Ecto neural progenitor cell (in vitro differentiated cells): Measurements from ENCODE around the gene MAPK8.
"Not testable (repeated sequence)": the region's sequence is repeated elsewhere in the genome, so short reads cannot be mapped to it uniquely, and the experiment has no call there.

Experiments
- DNase-seq: peaks from one replicate; pipeline ENCODE4 v3.0.0-alpha.2; 2018; ENCODE audit warnings: low spot score

MAPK8 gene

DNA sequence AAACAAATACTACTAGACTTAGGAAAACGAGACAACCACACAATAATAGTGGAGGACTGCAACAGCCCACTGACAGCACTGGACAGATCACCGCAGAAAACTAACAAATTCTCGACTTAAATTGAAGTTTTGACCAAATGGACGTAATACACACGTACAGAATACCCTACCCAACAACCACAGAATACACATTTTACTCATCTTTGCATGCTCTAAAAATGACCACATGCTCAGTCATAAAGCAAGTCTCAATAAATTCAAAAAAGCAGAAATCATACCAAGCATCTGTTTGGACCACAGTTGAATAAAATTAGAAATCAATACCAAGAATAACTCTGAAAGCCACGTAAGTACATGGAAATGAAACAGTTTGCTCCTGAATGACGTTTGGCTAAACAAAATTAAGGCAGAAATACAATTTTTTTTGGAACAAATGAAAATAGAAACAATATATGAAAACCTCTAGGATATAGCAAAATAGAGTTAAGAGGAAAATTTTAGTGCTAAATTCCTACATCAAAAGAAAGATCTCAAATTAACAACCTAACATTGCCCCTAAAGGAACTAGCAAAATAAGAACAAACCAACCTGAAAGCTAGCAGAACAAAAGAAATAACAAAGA lies 30.6 kb downstream of the MAPK8 start:
- no peak for DNase-seq

DNA sequence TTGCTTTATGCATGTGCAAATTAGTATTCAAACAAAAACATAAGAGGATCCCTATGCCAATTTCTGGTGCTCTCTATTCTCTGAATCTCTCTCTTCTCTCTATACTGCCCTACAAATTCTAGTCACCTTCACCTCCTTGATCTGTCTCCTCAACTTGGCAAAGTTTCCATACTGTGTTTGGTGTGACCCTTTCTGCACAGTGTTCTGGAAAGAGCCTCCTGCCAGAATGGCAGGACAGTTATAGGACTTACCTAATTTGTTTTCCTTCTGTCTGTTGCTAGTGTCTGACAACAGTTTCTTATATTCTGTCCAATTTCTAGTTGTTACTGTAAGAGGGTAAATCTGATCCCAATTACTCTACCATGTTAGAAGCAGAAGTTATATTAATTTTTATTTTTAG lies 34.3 kb downstream of the MAPK8 start:
- no peak for DNase-seq

GRCh38 chr10:48343106-48343505 lies 36.6 kb downstream of the MAPK8 start:
- DNase-seq = no peak

DNA sequence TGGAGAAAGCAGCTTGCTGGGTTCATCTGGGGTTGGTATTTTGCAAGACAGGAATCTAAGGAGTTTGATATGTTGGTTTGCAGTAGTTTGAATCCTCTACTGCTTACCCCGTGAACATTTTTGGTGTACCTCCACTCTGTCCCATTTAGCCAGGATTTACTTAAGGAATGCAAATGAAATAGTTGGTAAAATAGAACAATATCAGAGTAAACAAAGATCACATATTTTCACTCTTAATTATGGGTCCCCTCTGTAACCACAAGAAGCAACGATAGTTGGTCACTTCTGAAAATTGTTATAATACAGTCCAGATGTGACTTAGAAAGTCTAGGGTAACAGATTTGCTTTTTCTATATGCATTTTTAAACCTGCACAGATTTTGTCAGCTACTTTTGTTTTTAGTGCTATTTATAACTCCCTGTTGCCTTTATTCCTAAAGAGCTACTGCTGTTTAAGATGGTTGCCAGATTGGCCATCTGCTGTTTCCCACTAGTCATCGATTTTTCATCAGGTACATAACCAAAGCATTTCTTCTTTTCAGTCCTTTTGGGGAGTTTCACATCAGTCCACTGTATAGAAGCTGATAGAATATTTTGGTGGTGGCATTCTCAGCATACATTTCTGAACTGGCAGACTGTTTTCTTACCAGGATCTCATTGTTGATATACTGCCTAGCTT lies 37.6 kb downstream of the MAPK8 start:
- DNase-seq = no peak

- not testable (repeated sequence) for DNase-seq
Measured at GRCh38 chr10:48346248-48346647, 39.8 kb downstream of the MAPK8 start.

GRCh38 chr10:48347539-48347938 lies 41.1 kb downstream of the MAPK8 start:
- not testable (repeated sequence) for DNase-seq

- not testable (repeated sequence) for DNase-seq
Measured at GRCh38 chr10:48347943-48348342, 41.5 kb downstream of the MAPK8 start.

GRCh38 chr10:48353246-48353645 lies 46.8 kb downstream of the MAPK8 start:
- DNase-seq = no peak

GRCh38 chr10:48357631-48358030 lies 51.2 kb downstream of the MAPK8 start:
- no peak for DNase-seq

- no peak for DNase-seq
Measured at GRCh38 chr10:48358162-48358561, 51.7 kb downstream of the MAPK8 start.

DNA sequence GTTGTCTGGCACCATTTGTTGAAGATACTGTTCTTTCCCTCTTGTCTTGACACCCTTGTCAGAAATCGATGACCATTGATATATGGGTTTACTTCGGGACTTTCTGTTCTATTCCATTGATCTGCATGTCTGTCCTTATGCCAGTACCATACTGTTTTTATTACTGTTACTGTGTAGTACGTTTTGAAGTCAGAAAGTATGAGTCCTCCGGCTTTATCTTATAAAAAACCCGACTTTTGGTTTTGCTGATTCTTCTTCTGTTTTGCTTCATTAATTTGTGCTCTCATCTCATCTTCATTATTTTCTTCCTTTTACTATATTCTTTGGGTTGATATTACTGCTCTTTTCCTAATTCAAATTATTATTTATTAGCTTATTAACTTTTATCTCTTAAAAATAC lies 52.4 kb downstream of the MAPK8 start:
- DNase-seq = no peak

- no peak for DNase-seq
Measured at GRCh38 chr10:48361176-48361575, 54.7 kb downstream of the MAPK8 start.

- DNase-seq = no peak
Measured at GRCh38 chr10:48363617-48364355, 57.3 kb downstream of the MAPK8 start.

DNA sequence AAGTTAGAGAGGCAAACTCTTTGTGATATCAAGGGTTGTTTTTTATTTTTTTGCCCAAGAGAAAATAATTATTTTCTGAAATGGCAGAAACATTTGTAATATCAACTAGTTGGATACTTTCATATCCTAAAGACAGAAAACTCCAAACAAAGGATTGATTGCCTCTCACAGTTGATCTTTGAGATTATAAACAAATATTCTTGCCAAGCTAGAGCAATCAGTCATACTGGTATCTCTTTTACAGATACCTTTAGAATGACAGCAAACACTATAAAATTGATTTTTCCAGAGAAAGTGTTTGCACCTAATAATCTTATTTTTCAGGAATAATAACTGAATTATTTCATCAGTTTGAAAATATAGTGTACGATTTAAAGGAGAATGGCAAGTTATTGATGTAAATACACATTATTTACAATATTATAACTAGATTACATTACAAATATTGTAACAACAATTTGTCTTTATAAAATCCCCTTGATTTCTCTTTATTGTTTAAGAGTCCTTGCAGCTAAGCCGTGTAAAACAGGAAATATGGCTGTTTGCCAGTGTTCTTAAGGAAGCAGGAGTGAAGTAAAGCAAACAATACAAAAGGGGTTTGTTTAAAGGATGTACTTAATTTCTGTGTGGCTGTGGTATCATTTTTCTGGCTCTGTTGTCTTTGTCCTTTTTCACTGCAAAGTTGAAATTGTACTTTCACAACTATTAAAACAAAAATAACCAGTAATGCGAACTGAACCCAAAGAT lies 58.4 kb downstream of the MAPK8 start:
- no peak for DNase-seq

- DNase-seq = no peak
Measured at GRCh38 chr10:48365668-48366067, 59.2 kb downstream of the MAPK8 start.

DNA sequence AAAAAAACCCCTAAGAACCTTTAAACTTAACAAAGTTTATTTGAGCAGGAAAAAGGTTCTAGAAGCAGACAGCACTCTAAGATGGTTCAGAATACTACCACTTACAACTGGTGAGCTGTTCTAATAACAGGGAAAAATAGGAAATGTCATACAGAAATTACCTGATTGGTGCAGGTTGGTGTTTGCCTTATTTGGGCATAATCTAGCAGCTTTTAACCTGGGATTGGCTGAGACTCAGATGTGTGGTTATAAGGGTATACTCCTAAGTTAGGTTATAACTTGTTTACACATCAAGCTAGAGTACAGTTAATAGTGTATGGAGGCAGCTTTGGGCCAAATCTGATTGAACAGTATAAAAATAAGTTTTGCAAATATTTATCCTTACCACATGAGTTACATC lies 59.8 kb downstream of the MAPK8 start:
- DNase-seq = no peak

- DNase-seq = no peak
Measured at GRCh38 chr10:48369501-48369900, 63.0 kb downstream of the MAPK8 start.

DNA sequence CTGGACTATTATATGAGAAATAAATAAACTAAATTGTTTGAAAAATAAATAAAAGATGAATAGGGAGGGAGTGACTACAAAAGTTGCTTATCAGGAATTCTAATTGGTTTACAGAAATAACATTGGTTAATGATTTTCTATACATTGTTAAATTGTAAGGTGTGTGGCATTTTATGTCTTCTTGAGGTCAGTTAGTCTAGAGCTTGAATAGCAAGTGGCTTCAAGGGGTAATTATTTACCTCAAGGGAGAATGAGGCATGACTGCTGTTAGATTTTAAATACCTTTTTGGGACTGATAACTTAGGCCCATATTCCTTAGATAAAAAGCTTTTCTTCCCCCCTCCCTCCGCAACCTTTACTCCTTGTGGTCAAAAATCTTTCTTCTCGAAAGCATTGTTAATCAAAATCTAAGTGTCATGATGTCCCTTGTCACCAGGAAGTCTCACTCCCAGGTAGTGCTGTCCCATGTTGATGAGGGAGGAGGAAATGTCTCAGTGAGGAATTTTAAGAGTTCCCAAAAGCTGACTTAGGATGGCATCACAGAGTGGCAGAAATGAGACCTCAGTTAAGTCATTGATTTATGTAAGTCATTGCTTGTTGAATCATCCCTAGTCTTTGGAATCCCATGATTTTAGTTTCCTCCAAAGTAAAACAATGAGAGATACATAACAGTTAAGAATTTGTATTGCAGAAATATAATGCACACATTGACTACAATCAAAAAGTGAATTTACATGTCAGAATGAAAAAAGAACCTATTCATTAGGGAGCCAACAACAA lies 71.5 kb downstream of the MAPK8 start:
- DNase-seq = no peak

DNA sequence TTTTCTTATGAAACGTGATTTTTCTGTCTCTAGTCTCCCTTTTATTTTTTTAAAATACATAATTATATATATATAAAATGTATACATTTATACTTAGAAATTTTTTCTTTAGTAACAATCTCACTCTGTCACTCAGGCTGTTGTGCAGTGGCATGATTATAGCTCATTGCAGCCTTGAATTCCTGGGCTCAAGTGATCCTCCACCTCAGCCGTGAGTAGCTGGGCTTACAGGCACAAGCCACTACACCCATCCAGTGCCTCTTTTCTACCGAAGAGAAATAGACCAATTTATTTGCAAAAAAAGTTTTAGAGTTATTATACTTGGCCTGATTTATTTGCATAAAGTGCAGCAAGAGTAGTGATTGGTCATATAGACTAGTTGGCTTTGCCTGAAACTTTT lies 72.2 kb downstream of the MAPK8 start:
- no peak for DNase-seq

GRCh38 chr10:48381971-48382370 lies 75.5 kb downstream of the MAPK8 start:
- DNase-seq = no peak

DNA sequence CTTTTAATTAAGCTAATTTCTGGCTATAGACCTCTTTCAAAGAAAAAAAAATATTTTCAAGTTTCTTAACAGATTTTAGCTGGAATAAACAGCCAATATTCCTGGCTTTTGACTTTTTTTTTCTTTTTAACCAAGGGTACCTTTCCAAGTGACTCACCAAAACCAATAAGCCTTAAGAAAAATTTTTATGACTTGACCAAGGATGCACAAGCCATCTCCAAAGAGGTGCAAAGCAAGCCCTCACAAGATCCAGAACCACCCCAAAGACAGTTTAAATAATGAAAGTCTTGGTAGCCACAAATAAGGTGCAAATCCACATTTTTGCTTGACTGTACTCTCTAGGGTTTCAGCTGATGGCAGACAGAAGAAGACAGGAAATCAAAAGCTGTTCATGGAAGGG lies 76.5 kb downstream of the MAPK8 start:
- DNase-seq = no peak

DNA sequence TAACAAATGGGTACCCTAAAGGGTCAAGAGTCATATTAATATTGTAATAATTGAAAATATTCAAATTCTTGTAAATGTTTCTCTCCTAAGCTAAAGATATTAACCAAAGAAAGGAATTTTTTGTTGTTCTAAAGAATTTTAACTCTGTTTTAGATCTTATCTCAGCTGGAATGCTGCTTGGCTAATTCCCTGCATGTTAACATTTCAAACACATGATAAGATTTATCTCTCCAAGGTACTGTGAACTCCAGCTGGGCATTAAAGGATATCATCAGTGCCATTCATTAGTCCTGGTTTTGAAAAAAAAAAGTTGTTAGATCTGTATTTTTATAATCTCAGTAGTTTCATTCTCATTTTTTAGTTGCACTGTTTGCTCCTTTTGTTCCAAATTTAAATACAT lies 76.9 kb downstream of the MAPK8 start:
- no peak for DNase-seq
